GM23338 (cell line): ENCODE results near the gene SDHA. TPM values are rescaled to one million over a fixed set of nuclear protein-coding genes. Genes with fewer than 3 reads are reported as not detected.
A peak's percentile ranks its signal among the peaks of the same experiment; 100 is the strongest.
"Not testable (repeated sequence)": the region's sequence is repeated elsewhere in the genome, so short reads cannot be mapped to it uniquely, and the experiment has no call there.

Experiments used
- ATAC-seq: fragments of 200-7000 bp; cut with Tn5 transposase; 3 replicates; pipeline ENCODE4 v1.9.1; 2020
- DNase-seq: peaks from one replicate; pipeline ENCODE4 v3.0.0-alpha.2; 2015; ENCODE audit warnings: low spot score
- H2AFZ ChIP-seq: fragments of 200-600 bp; sonication (generic); 2 replicates; pipeline ENCODE4 v1.8.0; 2016; ENCODE audit warnings: antibody characterized with exemption, mild to moderate bottlenecking, moderate library complexity
- H3F3A ChIP-seq: fragments of 200-600 bp; sonication (generic); replicated peaks from 2 replicates; pipeline ENCODE4 v1.8.0; 2017; ENCODE audit warnings: antibody characterized with exemption, mixed run types, low read depth
- H3K27ac ChIP-seq: fragments of 200-600 bp; sonication (generic); 2 replicates; pipeline ENCODE4 v1.6.1; 2016; ENCODE audit warnings: low read depth
- H3K27me3 ChIP-seq: fragments of 200-600 bp; sonication (generic); 2 replicates; pipeline ENCODE4 v1.8.0; 2016; ENCODE audit warnings: mild to moderate bottlenecking, mixed run types, moderate library complexity; ENCODE audit not compliant: insufficient read depth
- H3K36me3 ChIP-seq: fragments of 200-600 bp; sonication (generic); 2 replicates; pipeline ENCODE4 v1.8.0; 2016; ENCODE audit warnings: mild to moderate bottlenecking; ENCODE audit not compliant: insufficient read depth
- H3K4me1 ChIP-seq: fragments of 200-600 bp; sonication (generic); 2 replicates; pipeline ENCODE4 v1.8.0; 2016; ENCODE audit warnings: mild to moderate bottlenecking, moderate library complexity; ENCODE audit not compliant: insufficient read depth
- H3K4me2 ChIP-seq: fragments of 200-600 bp; sonication (generic); 2 replicates; pipeline ENCODE4 v1.7.1; 2017; ENCODE audit warnings: mixed run types
- H3K4me3 ChIP-seq: fragments of 200-600 bp; sonication (generic); 2 replicates; pipeline ENCODE4 v1.6.1; 2016; ENCODE audit warnings: mixed run types
- H3K79me2 ChIP-seq: fragments of 200-600 bp; sonication (generic); replicated peaks from 2 replicates; pipeline ENCODE4 v1.8.0; 2017; ENCODE audit warnings: mild to moderate bottlenecking; ENCODE audit not compliant: insufficient read depth
- H3K9me2 ChIP-seq: fragments of 200-600 bp; sonication (generic); 2 replicates; pipeline ENCODE4 v1.8.0; 2017; ENCODE audit not compliant: insufficient read depth
- H4K20me1 ChIP-seq: fragments of 200-600 bp; sonication (generic); replicated peaks from 2 replicates; pipeline ENCODE4 v1.8.0; 2017; ENCODE audit warnings: mild to moderate bottlenecking; ENCODE audit not compliant: insufficient read depth
- H3K27ac Mint-ChIP-seq: 2 replicates; pipeline ENCODE4 v1.8.0; 2020; ENCODE audit warnings: inconsistent platforms, mild to moderate bottlenecking, moderate library complexity, mixed read lengths
- H3K27me3 Mint-ChIP-seq: 3 replicates; pipeline ENCODE4 v1.8.0; 2022; ENCODE audit warnings: low read depth, mild to moderate bottlenecking, moderate library complexity, mixed read lengths, inconsistent platforms; ENCODE audit not compliant: insufficient read depth, poor library complexity
- H3K36me3 Mint-ChIP-seq: 3 replicates; pipeline ENCODE4 v1.8.0; 2021; ENCODE audit warnings: low read depth, mild to moderate bottlenecking, inconsistent platforms, moderate library complexity, mixed read lengths
- H3K4me1 Mint-ChIP-seq: 3 replicates; pipeline ENCODE4 v1.8.0; 2020; ENCODE audit warnings: mild to moderate bottlenecking, inconsistent platforms, mixed read lengths
- H3K4me3 Mint-ChIP-seq: 3 replicates; pipeline ENCODE4 v1.8.0; 2021; ENCODE audit warnings: moderate library complexity, mild to moderate bottlenecking, inconsistent platforms, mixed read lengths
- H3K9me3 Mint-ChIP-seq: 3 replicates; pipeline ENCODE4 v1.8.0; 2020; ENCODE audit warnings: moderate library complexity, mild to moderate bottlenecking, inconsistent platforms, mixed read lengths
- CTCF ChIP-seq, 2 experiments: fragments of 200-600 bp in 1 of 2; sonication (generic) in 1 of 2; conservative IDR thresholded peaks; 2 replicates each; pipeline versions ENCODE4 v1.5.1 to v1.6.1; 2016 to 2017; ENCODE audit warnings: antibody characterized with exemption in 2 of 2, low read depth in 2 of 2, mild to moderate bottlenecking in 2 of 2, moderate library complexity in 1 of 2
- JUNB ChIP-seq: IDR thresholded peaks from one replicate; pipeline ENCODE4 v1.6.1; 2016; ENCODE audit warnings: antibody characterized with exemption; ENCODE audit not compliant: unreplicated experiment
- ZNF114 ChIP-seq: fragments of 250-450 bp; sonication (Bioruptor Pico); IDR thresholded peaks from 2 replicates; pipeline ENCODE4 v1.5.0; 2020; ENCODE audit warnings: mild to moderate bottlenecking, moderate library complexity
- polyA plus RNA-seq: library from polyadenylated mRNA; unstranded; fragments of >200 nt; fragmentation: Nextera tagmentation; extraction: Ambion mirVana; gene quantifications from 2 replicates; pipeline ENCODE4 v1.2.1, GENCODE V29; 2016
- total RNA-seq: library from RNA; depleted of rRNA; stranded (reverse); fragments of >200 nt; shearing (Covaris generic); gene quantifications from 2 replicates; pipeline ENCODE4 v1.2.3, GENCODE V29; 2014

The SDHA gene
- total and polyA plus RNA-seq, 2 experiments from 2014 or later: 62.2 to 70.6 TPM

- no peak for TF ChIP-seq CTCF (conservative IDR thresholded peaks at IDR 0.05; ENCODE audit: low read depth in 2 of 2)
- TF ChIP-seq JUNB: no peak
- no peak for TF ChIP-seq ZNF114
Observed at GRCh38 chr5:285991-286557, 68.0 kb downstream of the SDHA start (continued).

DNA sequence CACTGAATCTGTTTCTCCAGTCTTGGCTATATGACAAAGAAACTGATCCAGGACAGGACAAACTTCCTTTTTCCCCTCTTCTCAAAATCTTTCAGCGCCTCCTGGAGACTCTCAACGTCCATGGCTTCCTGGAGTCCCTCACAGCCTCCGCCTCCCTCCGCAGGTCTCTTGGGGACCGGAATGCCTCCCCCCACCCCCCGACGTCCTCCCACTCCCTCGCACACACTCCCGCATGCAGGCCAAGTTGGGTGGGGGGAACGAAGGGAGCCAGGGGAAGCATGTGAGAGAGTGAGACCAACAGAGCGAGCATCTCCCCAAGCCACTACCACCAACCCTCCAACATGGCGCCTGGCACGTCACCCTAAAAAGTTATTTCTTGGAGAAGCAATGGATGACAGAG lies 72.1 kb downstream of the SDHA start:
- peaks cover 57% of the 10 kb centered on the region for H3K79me2 ChIP-seq
- H3K4me1 Mint-ChIP-seq, H3K4me2 ChIP-seq, H3K9me2 ChIP-seq, H3K27ac Mint-ChIP-seq, H3K27me3 Mint-ChIP-seq, H3F3A ChIP-seq, H3K27me3 ChIP-seq, H2AFZ ChIP-seq, ATAC-seq, H3K4me3 Mint-ChIP-seq, DNase-seq, H3K36me3 ChIP-seq, H3K4me3 ChIP-seq, H3K4me1 ChIP-seq, H3K9me3 Mint-ChIP-seq, H3K27ac ChIP-seq, H4K20me1 ChIP-seq: not testable (repeated sequence)
- peaks cover 53% of the 10 kb centered on the region for H3K36me3 Mint-ChIP-seq

GRCh38 chr5:291345-291744 lies 73.2 kb downstream of the SDHA start:
- H3F3A ChIP-seq, H3K27ac ChIP-seq, DNase-seq, H3K36me3 ChIP-seq, ATAC-seq, H3K27me3 Mint-ChIP-seq, H3K4me1 ChIP-seq, H3K4me1 Mint-ChIP-seq, H3K27ac Mint-ChIP-seq, H3K27me3 ChIP-seq, H3K4me3 Mint-ChIP-seq, H3K9me3 Mint-ChIP-seq, H3K4me2 ChIP-seq, H3K9me2 ChIP-seq, H2AFZ ChIP-seq, H3K4me3 ChIP-seq, H4K20me1 ChIP-seq: not testable (repeated sequence)
- peaks cover 42% of the 10 kb centered on the region for H3K36me3 Mint-ChIP-seq
- H3K79me2 ChIP-seq: peaks cover 51% of the 10 kb centered on the region

- not testable (repeated sequence) for H3K9me3 Mint-ChIP-seq, H3K27ac ChIP-seq, H3K4me2 ChIP-seq, H3K4me3 Mint-ChIP-seq, H3K27me3 Mint-ChIP-seq, H2AFZ ChIP-seq, DNase-seq, H3F3A ChIP-seq, H3K4me1 ChIP-seq, H3K36me3 ChIP-seq, H3K27ac Mint-ChIP-seq, H3K4me3 ChIP-seq, H3K27me3 ChIP-seq, H4K20me1 ChIP-seq, H3K9me2 ChIP-seq, ATAC-seq
- peaks cover 29% of the 10 kb centered on the region for H3K79me2 ChIP-seq
- peaks cover 25% of the 10 kb centered on the region for H3K4me1 Mint-ChIP-seq
- peaks cover 34% of the 10 kb centered on the region for H3K36me3 Mint-ChIP-seq
Observed at GRCh38 chr5:294788-295187, 76.7 kb downstream of the SDHA start.

GRCh38 chr5:296207-296606 lies 78.1 kb downstream of the SDHA start:
- H3F3A ChIP-seq, H4K20me1 ChIP-seq, ATAC-seq, H3K27me3 ChIP-seq, H3K36me3 ChIP-seq, H3K4me3 ChIP-seq, H3K9me3 Mint-ChIP-seq, H2AFZ ChIP-seq, H3K27me3 Mint-ChIP-seq, H3K4me2 ChIP-seq, H3K4me3 Mint-ChIP-seq, H3K27ac ChIP-seq, H3K9me2 ChIP-seq, H3K27ac Mint-ChIP-seq, DNase-seq, H3K4me1 ChIP-seq: not testable (repeated sequence)
- H3K79me2 ChIP-seq: peaks cover 19% of the 10 kb centered on the region
- H3K4me1 Mint-ChIP-seq: peaks cover 29% of the 10 kb centered on the region
- H3K36me3 Mint-ChIP-seq: peaks cover 27% of the 10 kb centered on the region

- H3K9me3 Mint-ChIP-seq, H3K27me3 ChIP-seq, H3K27me3 Mint-ChIP-seq, H2AFZ ChIP-seq, H3K36me3 ChIP-seq, H3K4me2 ChIP-seq, H3K4me1 ChIP-seq, DNase-seq, H3K4me3 Mint-ChIP-seq, H3F3A ChIP-seq, H3K4me3 ChIP-seq, H4K20me1 ChIP-seq, H3K27ac Mint-ChIP-seq, H3K9me2 ChIP-seq, H3K27ac ChIP-seq: not testable (repeated sequence)
- H3K79me2 ChIP-seq: peaks cover 12% of the 10 kb centered on the region
- Mint-ChIP-seq H3K4me1 (peaks cover 37% of the 10 kb centered on the region), H3K36me3 (peaks cover 19% of the 10 kb centered on the region)
- ATAC-seq: peak; percentile 18
Observed at GRCh38 chr5:296954-297353, 78.8 kb downstream of the SDHA start.
